RWPE2 (cell line): ENCODE measurements around the gene KRTAP17-1.

Experiments used
- ATAC-seq: fragments of 200-7000 bp; cut with Tn5 transposase; 3 replicates; pipeline ENCODE4 v1.9.1; 2021; ENCODE audit warnings: low read depth
- DNase-seq: peaks from one replicate; pipeline ENCODE4 v3.0.0-alpha.2; 2020; ENCODE audit warnings: low spot score
- H3K27ac ChIP-seq: fragments of 450-650 bp; 2 replicates; pipeline ENCODE4 v1.5.1; 2017; ENCODE audit warnings: mild to moderate bottlenecking; ENCODE audit not compliant: poor library complexity, severe bottlenecking
- H3K27me3 ChIP-seq: fragments of 250-450 bp; sonication (Bioruptor Pico); 2 replicates; pipeline ENCODE4 v1.5.1; 2021; ENCODE audit warnings: mild to moderate bottlenecking, moderate library complexity; ENCODE audit not compliant: insufficient read depth, poor library complexity, severe bottlenecking
- H3K36me3 ChIP-seq: fragments of 250-450 bp; sonication (Bioruptor Pico); 2 replicates; pipeline ENCODE4 v1.5.1; 2020; ENCODE audit warnings: low read depth, mild to moderate bottlenecking, moderate library complexity
- H3K4me1 ChIP-seq: fragments of 250-450 bp; sonication (Bioruptor Pico); 2 replicates; pipeline ENCODE4 v1.5.1; 2021; ENCODE audit warnings: mild to moderate bottlenecking, moderate library complexity; ENCODE audit not compliant: insufficient read depth, poor library complexity, severe bottlenecking
- H3K4me3 ChIP-seq: fragments of 250-450 bp; sonication (Bioruptor Pico); 2 replicates; pipeline ENCODE4 v1.5.1; 2021; ENCODE audit warnings: mild to moderate bottlenecking, moderate library complexity; ENCODE audit not compliant: severe bottlenecking
- H3K9me3 ChIP-seq: fragments of 250-450 bp; sonication (Bioruptor Pico); 2 replicates; pipeline ENCODE4 v1.5.1; 2021; ENCODE audit warnings: mild to moderate bottlenecking, moderate library complexity; ENCODE audit not compliant: severe bottlenecking
- TF ChIP-seq, protein P1 (sequence below): fragments of 450-650 bp; IDR thresholded peaks from one replicate; pipeline ENCODE4 v1.5.1; 2017; ENCODE audit warnings: mild to moderate bottlenecking, moderate library complexity; ENCODE audit not compliant: poor library complexity, severe bottlenecking

The KRTAP17-1 gene

DNA sequence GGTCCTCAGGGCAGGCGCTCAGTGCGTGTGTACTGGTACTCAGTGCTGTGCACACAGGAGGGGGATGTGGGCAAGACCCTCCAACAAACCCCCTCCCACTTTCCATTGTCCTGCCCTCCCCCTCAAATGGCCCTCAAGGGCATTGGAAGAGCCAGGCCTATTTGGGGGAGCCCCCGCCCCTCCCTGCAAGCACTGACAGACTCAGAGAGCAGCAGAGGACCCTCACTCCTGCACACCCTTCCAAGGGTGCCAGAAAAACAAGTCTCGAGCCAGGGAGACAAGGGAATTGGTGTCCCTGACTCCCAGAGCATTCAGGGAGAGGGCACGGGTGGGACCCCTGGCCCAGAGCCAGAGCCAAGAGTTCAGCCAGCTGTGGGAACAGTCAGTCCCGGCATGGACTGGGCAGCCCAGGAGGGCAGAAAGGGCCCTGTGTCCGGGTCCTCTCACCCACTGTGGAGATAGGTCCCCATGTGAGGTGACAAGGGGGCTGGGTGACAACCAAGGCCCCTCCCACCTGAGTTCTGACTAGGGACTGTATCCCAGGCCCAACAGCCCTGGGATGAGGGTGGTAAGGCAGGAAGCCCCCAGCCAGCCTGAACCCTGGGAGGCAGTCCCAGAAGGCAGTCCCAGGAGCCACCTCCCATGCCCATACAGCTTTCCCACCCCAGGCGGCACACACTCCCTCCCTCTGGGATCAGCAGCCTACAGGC lies 12.1 kb upstream of the KRTAP17-1 start:
- no peaks in the 10 kb centered on the region for H3K4me1 ChIP-seq
- H3K9me3 ChIP-seq, result no peaks in the 10 kb centered on the region
- no peak overlapping the region for H3K27ac ChIP-seq
- no peak overlapping the region for H3K4me3 ChIP-seq
- DNase-seq, result no peak
- TF ChIP-seq, protein P1, sequence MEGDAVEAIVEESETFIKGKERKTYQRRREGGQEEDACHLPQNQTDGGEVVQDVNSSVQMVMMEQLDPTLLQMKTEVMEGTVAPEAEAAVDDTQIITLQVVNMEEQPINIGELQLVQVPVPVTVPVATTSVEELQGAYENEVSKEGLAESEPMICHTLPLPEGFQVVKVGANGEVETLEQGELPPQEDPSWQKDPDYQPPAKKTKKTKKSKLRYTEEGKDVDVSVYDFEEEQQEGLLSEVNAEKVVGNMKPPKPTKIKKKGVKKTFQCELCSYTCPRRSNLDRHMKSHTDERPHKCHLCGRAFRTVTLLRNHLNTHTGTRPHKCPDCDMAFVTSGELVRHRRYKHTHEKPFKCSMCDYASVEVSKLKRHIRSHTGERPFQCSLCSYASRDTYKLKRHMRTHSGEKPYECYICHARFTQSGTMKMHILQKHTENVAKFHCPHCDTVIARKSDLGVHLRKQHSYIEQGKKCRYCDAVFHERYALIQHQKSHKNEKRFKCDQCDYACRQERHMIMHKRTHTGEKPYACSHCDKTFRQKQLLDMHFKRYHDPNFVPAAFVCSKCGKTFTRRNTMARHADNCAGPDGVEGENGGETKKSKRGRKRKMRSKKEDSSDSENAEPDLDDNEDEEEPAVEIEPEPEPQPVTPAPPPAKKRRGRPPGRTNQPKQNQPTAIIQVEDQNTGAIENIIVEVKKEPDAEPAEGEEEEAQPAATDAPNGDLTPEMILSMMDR, result no peak
- no peaks in the 10 kb centered on the region for H3K36me3 ChIP-seq
- no peaks in the 10 kb centered on the region for H3K27me3 ChIP-seq
- no peak for ATAC-seq

DNA sequence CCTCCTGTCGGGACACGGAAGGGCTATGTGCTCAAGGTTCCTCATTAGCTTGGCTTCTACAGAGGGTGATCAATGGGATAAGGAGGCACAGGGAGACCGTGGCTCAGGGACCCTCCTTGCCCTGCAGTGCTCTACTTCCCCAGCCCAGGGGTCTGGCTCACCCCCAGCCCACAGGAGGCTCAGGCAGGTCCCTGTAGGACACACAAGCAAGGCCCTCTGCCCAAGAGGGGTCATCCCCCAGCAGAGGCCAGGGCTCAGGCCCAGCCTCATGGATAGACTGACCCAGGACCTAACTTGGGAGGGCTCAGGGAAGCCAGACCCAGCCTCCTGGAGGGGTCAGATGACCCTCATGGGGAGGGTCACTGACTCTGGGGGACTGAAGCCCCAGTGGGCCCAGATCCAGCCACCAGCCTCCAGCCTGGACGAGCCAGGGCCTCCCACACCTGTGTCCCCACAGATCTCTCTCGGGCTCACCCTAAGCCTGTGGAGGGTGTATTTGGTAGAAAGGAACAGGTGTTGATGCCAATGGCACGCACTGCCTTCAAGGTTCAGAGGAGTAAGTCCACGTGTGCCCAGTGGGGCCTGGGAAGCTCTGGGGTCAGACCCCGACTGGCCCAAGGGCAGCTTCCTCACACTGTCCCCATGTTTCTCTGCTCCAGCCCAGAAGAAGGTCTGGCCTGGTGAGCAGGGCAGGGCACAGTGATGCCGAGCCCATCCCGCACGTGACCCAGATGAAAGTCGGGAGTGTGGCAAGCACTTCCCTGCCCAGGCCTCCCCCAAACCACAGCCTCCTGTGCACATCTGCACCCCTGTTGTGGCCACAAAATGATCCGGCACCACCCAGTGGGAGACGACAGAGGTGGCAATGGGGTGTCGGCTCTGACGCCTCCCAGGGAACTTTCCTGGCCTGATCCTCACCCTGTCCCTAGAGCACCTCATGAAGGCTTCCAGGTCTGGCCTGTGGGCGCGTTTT lies 10.9 kb upstream of the KRTAP17-1 start:
- Histone ChIP-seq H3K27me3 (no peaks in the 10 kb centered on the region), H3K4me3 (no peak overlapping the region), H3K4me1 (no peaks in the 10 kb centered on the region), H3K9me3 (no peaks in the 10 kb centered on the region), H3K36me3 (no peaks in the 10 kb centered on the region), H3K27ac (no peak overlapping the region)
- TF ChIP-seq, protein P1, result no peak
- ATAC-seq (no peak), DNase-seq (no peak)

DNA sequence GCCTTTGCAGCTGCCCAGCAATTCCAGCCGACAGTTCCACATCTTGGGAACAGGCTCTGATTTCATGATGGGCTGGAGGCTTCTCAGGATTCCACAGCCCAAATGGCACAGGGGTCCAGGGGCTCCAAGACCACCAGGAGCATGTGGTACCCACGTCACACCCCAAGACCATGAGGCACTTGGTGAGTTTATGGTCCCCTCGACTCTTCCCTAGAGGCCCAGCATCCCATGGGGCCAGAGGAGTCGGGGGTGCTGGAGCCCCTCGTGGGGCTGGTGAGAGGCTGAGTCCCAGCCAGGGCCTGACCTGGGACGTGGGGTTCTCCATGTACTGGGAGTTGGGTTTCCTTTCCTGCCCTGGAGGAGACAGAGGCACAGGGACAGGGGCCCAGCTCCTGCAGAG lies 10.1 kb upstream of the KRTAP17-1 start:
- Histone ChIP-seq H3K27me3 (no peaks in the 10 kb centered on the region), H3K4me1 (no peaks in the 10 kb centered on the region), H3K27ac (no peak overlapping the region), H3K36me3 (no peaks in the 10 kb centered on the region), H3K4me3 (no peak overlapping the region), H3K9me3 (no peaks in the 10 kb centered on the region)
- DNase-seq, result no peak
- TF ChIP-seq, protein P1, result no peak
- ATAC-seq, result no peak

DNA sequence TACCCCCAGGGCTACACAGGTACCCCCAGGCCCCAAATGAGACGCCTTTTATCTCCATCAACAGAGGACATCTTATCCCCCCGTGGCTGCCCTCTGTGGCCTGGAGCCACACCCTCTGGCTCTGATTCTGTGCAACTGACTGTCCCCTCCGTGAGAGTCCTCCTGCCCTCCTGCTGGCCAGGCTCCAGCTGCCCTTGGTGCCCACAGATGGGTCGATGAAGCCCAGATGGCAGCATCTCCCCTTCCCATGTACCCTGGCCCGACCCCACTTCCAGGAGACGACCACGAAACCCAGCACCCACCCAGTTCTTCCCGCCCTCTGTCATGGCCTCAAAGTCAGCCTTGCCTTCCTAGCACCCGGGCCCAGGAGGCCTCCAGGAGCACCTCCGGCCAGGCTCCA lies 9.6 kb upstream of the KRTAP17-1 start:
- H3K4me3 ChIP-seq, result no peak overlapping the region
- TF ChIP-seq, protein P1, result no peak
- H3K4me1 ChIP-seq, result no peaks in the 10 kb centered on the region
- no peaks in the 10 kb centered on the region for H3K27me3 ChIP-seq
- no peak for ATAC-seq
- H3K36me3 ChIP-seq, result no peaks in the 10 kb centered on the region
- no peak for DNase-seq
- H3K27ac ChIP-seq, result no peak overlapping the region
- H3K9me3 ChIP-seq, result no peaks in the 10 kb centered on the region
